Epithelial cell of alveolus of lung (primary cell): ENCODE results near the gene THAP7. TPM values are rescaled to one million over a fixed set of nuclear protein-coding genes. Genes with fewer than 3 reads are reported as not detected.

Source experiments
- total RNA-seq: library from RNA; depleted of rRNA; stranded (reverse); fragments of >200 nt; gene quantifications from 2 replicates; pipeline ENCODE4 v1.2.1, GENCODE V29; 2015

Gene THAP7
- total RNA-seq: 32.7 and 38.4 TPM in 2 replicates

GRCh38 chr22:21001601-21002325 lies at the start of gene THAP7:
Gene THAP7, minus strand, starts transcription at chr22:21002118. Its CDS starts 207 bp downstream, at chr22:21001911.

GRCh38 chr22:21045585-21046294 lies 43.8 kb upstream of the THAP7 start, which contains the start of gene LRRC74B:
Gene LRRC74B, plus strand, starts transcription at chr22:21045946. Its CDS starts 41 bp downstream, at chr22:21045987.

GRCh38 chr22:21032037-21032867 lies 30.3 kb upstream of the THAP7 start, which contains the start of gene SLC7A4:
Gene SLC7A4, minus strand, starts transcription at chr22:21032561. Its CDS starts 749 bp downstream, at chr22:21031812.

GRCh38 chr22:21014726-21015465 lies 13.0 kb upstream of the THAP7 start, which contains the start of gene P2RX6:
Gene P2RX6, plus strand, starts transcription at chr22:21015165. Its CDS starts 10 bp downstream, at chr22:21015175.

GRCh38 chr22:20981787-20982562 lies 19.9 kb downstream of the THAP7 start, which contains the start of gene LZTR1:
Gene LZTR1, plus strand, starts transcription at chr22:20982297. Its CDS starts 75 bp downstream, at chr22:20982372.

GRCh38 chr22:20966883-20967696 lies 34.8 kb downstream of the THAP7 start, which contains the start of gene AIFM3:
Gene AIFM3, plus strand, starts transcription at chr22:20967255. Its CDS starts 690 bp downstream, at chr22:20967945.

Other genes starting within 250 kb of the THAP7 start
- not detected in 2 replicates for gene SERPIND1, start 228.0 kb downstream of the THAP7 start, total RNA-seq
- 24.5 and 35.2 TPM in 2 replicates for gene PI4KA, start 143.3 kb downstream of the THAP7 start, total RNA-seq
- gene SNAP29, start 143.1 kb downstream of the THAP7 start, total RNA-seq: 11.5 and 18.0 TPM in 2 replicates
- gene CRKL, start 84.7 kb downstream of the THAP7 start, total RNA-seq: 38.0 and 43.7 TPM in 2 replicates
- gene AIFM3, start 34.9 kb downstream of the THAP7 start, total RNA-seq: 0.13 and 0.80 TPM in 2 replicates
- gene LZTR1, start 19.8 kb downstream of the THAP7 start, total RNA-seq: 27.3 and 50.3 TPM in 2 replicates
- gene P2RX6, start 13.0 kb upstream of the THAP7 start, total RNA-seq: under 0.01 and 2.1 TPM in 2 replicates
- gene SLC7A4, start 30.4 kb upstream of the THAP7 start, total RNA-seq: 0.13 TPM in 1 of 2 replicates, not detected in the other
- gene LRRC74B, start 43.8 kb upstream of the THAP7 start, total RNA-seq: not detected in 2 replicates